GM12878 (cell line): Measurements from ENCODE around the gene EMC6. TPM values are rescaled to one million over a fixed set of nuclear protein-coding genes. Genes with fewer than 3 reads are reported as not detected.

ENCODE experiments used
- ATAC-seq: fragments of 200-7000 bp; cut with Tn5 transposase; 3 replicates; pipeline ENCODE4 v1.9.1; 2020; ENCODE audit warnings: mild to moderate bottlenecking, moderate library complexity
- BruUV-seq: library from RNA; stranded (reverse); fragments of 400-500 nt; replicated peaks from 2 replicates; lab custom pipeline; 2021; lab: Mats Ljungman, UMichigan
- CTCF ChIA-PET: fragments of 300-600 bp; sonication (Branson Sonifier 250); formaldehyde crosslinking; extraction: SDS; loops from one replicate; lab custom pipeline; 2021; ENCODE audit warnings: inconsistent platforms; lab: Yijun Ruan, JAX
- POLR2A ChIA-PET: fragments of 350-600 bp; formaldehyde crosslinking; extraction: SDS; loops from one replicate; lab custom pipeline; 2021; ENCODE audit warnings: inconsistent platforms; lab: Charles Lee
- RAD21 ChIA-PET: fragments of 300-600 bp; sonication (Branson Sonifier 250); formaldehyde crosslinking; loops from one replicate; lab custom pipeline; 2023; ENCODE audit warnings: antibody characterized with exemption; ENCODE audit not compliant: unreplicated experiment; lab: Charles Lee
- SMC1A ChIA-PET: fragments of 300-600 bp; sonication (Branson Sonifier 250); formaldehyde crosslinking; loops from one replicate; lab custom pipeline; 2023; ENCODE audit not compliant: unreplicated experiment, uncharacterized antibody; lab: Charles Lee
- DNase-seq: peaks from one replicate; pipeline ENCODE4 v3.0.0-alpha.2; 2011; ENCODE audit warnings: low read depth, low spot score
- FAIRE-seq: peaks from 3 replicates; lab custom pipeline; 2011; peaks lifted over from hg19 to GRCh38; lab: Jason Lieb, UNC
- H2AFZ ChIP-seq: 2 replicates; pipeline ENCODE4 v1.6.0; 2011; ENCODE audit warnings: low read depth, low read length, control low read depth; ENCODE audit not compliant: control insufficient read depth
- H3K27ac ChIP-seq: 2 replicates; pipeline ENCODE4 v1.5.1; 2011; ENCODE audit warnings: control low read depth; ENCODE audit not compliant: control insufficient read depth, insufficient read depth
- H3K27me3 ChIP-seq, 2 experiments: replicated peaks in 1 of 2; 2 replicates each; pipeline versions ENCODE4 v1.6.0 to v1.6.1; 2011; ENCODE audit warnings: low read length in 1 of 2; ENCODE audit not compliant: control insufficient read depth in 2 of 2, insufficient read depth in 2 of 2
- H3K36me3 ChIP-seq, 2 experiments: 2 replicates each; pipeline ENCODE4 v1.5.1; 2011; ENCODE audit warnings: low read length in 1 of 2; ENCODE audit not compliant: control insufficient read depth in 2 of 2, insufficient read depth in 2 of 2
- H3K4me1 ChIP-seq: 2 replicates; pipeline ENCODE4 v1.6.1; 2011; ENCODE audit warnings: mild to moderate bottlenecking, low read length, moderate library complexity, mixed read lengths; ENCODE audit not compliant: control insufficient read depth, insufficient read depth
- H3K4me2 ChIP-seq: 2 replicates; pipeline ENCODE4 v1.6.0; 2011; ENCODE audit warnings: control low read depth; ENCODE audit not compliant: control insufficient read depth, insufficient read depth
- H3K4me3 ChIP-seq: fragments of 200-600 bp; sonication (generic); 2 replicates; pipeline ENCODE4 v1.5.1; 2016
- H3K79me2 ChIP-seq: 2 replicates; pipeline ENCODE4 v1.6.0; 2011; ENCODE audit warnings: low read length; ENCODE audit not compliant: control insufficient read depth, insufficient read depth
- H3K9ac ChIP-seq: 2 replicates; pipeline ENCODE4 v1.8.0; 2011; ENCODE audit warnings: low read length, control low read depth, mixed read lengths; ENCODE audit not compliant: control insufficient read depth, insufficient read depth
- H3K9me3 ChIP-seq: replicated peaks from 3 replicates; pipeline ENCODE4 v1.5.1; 2011; ENCODE audit warnings: mild to moderate bottlenecking, low read length; ENCODE audit not compliant: control insufficient read depth, insufficient read depth
- H4K20me1 ChIP-seq: 2 replicates; pipeline ENCODE4 v1.6.0; 2011; ENCODE audit not compliant: control insufficient read depth, insufficient read depth
- ATF7 ChIP-seq: fragments of 450-650 bp; IDR thresholded peaks from 2 replicates; pipeline ENCODE4 v1.6.1; 2016; ENCODE audit warnings: low read depth, mild to moderate bottlenecking
- CBFB ChIP-seq: IDR thresholded peaks from 2 replicates; pipeline ENCODE4 v1.6.1; 2016; ENCODE audit warnings: antibody characterized with exemption, low read depth
- CHD1 ChIP-seq: IDR thresholded peaks from 2 replicates; pipeline ENCODE4 v1.6.1; 2012; ENCODE audit warnings: low read depth, low read length, improper control_type of control experiment
- HCFC1 ChIP-seq: fragments of 150-350 bp; IDR thresholded peaks from 2 replicates; pipeline ENCODE4 v1.6.1; 2014; ENCODE audit warnings: low read length
- NR2F1 ChIP-seq: fragments of 450-650 bp; conservative IDR thresholded peaks from 2 replicates; pipeline ENCODE4 v1.6.1; 2017; ENCODE audit warnings: mild to moderate bottlenecking
- PKNOX1 ChIP-seq: fragments of 450-650 bp; IDR thresholded peaks from 2 replicates; pipeline ENCODE4 v1.6.1; 2016; ENCODE audit warnings: mild to moderate bottlenecking
- TBL1XR1 ChIP-seq: IDR thresholded peaks from 2 replicates; pipeline ENCODE4 v1.6.1; 2012; ENCODE audit warnings: low read depth, low read length, improper control_type of control experiment
- TCF3 ChIP-seq: IDR thresholded peaks from 2 replicates; pipeline ENCODE4 v1.6.1; 2012; ENCODE audit warnings: low read depth, mild to moderate bottlenecking, low read length, borderline replicate concordance; ENCODE audit not compliant: insufficient read depth
- WGBS: methylation state at CpG from one replicate; pipeline ENCODE4 v1.1.6; 2016; ENCODE audit warnings: low lambda C conversion rate; ENCODE audit not compliant: insufficient replicate concordance, insufficient coverage; ENCODE audit errors: missing lambda C conversion rate; 5-methylcytosine and 5-hydroxymethylcytosine counted together
- in situ Hi-C: fragments of 300-500 bp; cut with MboI; formaldehyde crosslinking; loops from 9 replicates; pipeline ENCODE4 v1.14.3; 2018; ENCODE audit warnings: mixed read lengths
- intact Hi-C: fragments of 100-400 bp; cut with micrococcal nuclease; formaldehyde crosslinking; loops from one replicate; pipeline ENCODE4 v1.14.2; 2022; ENCODE audit not compliant: unreplicated experiment
- polyA plus RNA-seq, 11 experiments: library from polyadenylated mRNA; depleted of rRNA in 4 of 11; unstranded in 6 of 11; stranded (reverse) in 5 of 11; fragments of >200 nt; fragmentation: Nextera tagmentation in 4 of 11; fragmentation: Illumina TruSeq in 1 of 11; extraction: Ambion mirVana in 4 of 11; extraction: Trizol in 1 of 11; gene quantifications; 1 replicate in 1 of 11; 2 replicates in 10 of 11; pipeline versions ENCODE4 v1.2.1 to v1.2.3, GENCODE V29; 2011 to 2016; ENCODE audit warnings: inconsistent platforms in 2 of 11, missing spikeins in 2 of 11, low read depth in 1 of 11
- total RNA-seq, 4 experiments: library from RNA; depleted of rRNA in 3 of 4; stranded (reverse); fragments of >200 nt in 3 of 4; fragmentation: Illumina TruSeq in 1 of 4; extraction: Trizol in 1 of 4; gene quantifications; 2 replicates each; pipeline versions ENCODE4 v1.2.1 to v1.2.3, GENCODE V29; 2013 to 2021
- TF ChIP-seq, protein P1 (sequence below): IDR thresholded peaks from 2 replicates; pipeline ENCODE4 v1.6.1; 2011; ENCODE audit warnings: low read depth, low read length, improper control_type of control experiment, borderline replicate concordance
- TF ChIP-seq, protein P2 (sequence below): IDR thresholded peaks from 2 replicates; pipeline ENCODE4 v1.6.1; 2012; ENCODE audit warnings: low read depth, low read length, improper control_type of control experiment

The EMC6 gene
- total and polyA plus RNA-seq, 10 of the 15 experiments (the other 5 are each of a cell fraction or from before 2014, with no cell fraction given) = 5.1 to 172 (median 35.9) TPM

GRCh38 chr17:3699951-3700350, 31.3 kb downstream of the EMC6 start:
- DNase-seq (no peak), FAIRE-seq (no peak), ATAC-seq (no peak)
- CTCF ChIA-PET = no interaction called here
- Histone ChIP-seq H3K27ac (no peak overlapping the region), H3K27me3 (no peaks in the 10 kb centered on the region), H3K4me2 (no peak overlapping the region), H3K9me3 (peaks cover 15% of the 10 kb centered on the region; the same call in 2 of the 3 replicates), H3K36me3 (no peaks in the 10 kb centered on the region), H3K4me1 (peaks cover 13% of the 10 kb centered on the region), H3K4me3 (no peak overlapping the region), H4K20me1 (no peaks in the 10 kb centered on the region), H3K9ac (no peak overlapping the region), H3K79me2 (peaks cover 3% of the 10 kb centered on the region), H2AFZ (no peak overlapping the region)
- SMC1A ChIA-PET = no interaction called here
- TF ChIP-seq TCF3 (no peak), NR2F1 (no peak), HCFC1 (no peak), TBL1XR1 (no peak), ATF7 (no peak), CHD1 (no peak), CBFB (no peak), PKNOX1 (no peak)
- TF ChIP-seq, protein P1, sequence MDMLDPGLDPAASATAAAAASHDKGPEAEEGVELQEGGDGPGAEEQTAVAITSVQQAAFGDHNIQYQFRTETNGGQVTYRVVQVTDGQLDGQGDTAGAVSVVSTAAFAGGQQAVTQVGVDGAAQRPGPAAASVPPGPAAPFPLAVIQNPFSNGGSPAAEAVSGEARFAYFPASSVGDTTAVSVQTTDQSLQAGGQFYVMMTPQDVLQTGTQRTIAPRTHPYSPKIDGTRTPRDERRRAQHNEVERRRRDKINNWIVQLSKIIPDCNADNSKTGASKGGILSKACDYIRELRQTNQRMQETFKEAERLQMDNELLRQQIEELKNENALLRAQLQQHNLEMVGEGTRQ = no peak
- TF ChIP-seq, protein P2, sequence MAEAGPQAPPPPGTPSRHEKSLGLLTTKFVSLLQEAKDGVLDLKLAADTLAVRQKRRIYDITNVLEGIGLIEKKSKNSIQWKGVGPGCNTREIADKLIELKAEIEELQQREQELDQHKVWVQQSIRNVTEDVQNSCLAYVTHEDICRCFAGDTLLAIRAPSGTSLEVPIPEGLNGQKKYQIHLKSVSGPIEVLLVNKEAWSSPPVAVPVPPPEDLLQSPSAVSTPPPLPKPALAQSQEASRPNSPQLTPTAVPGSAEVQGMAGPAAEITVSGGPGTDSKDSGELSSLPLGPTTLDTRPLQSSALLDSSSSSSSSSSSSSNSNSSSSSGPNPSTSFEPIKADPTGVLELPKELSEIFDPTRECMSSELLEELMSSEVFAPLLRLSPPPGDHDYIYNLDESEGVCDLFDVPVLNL = no peak
- RAD21 ChIA-PET = no interaction called here
- WGBS = 67% methylated on average over 4 of the region's 4 CpGs
- intact Hi-C loops (no loop called here), in situ Hi-C loops (loop anchor here (25.0 kb wide), 1 partner anchor 1512 kb away; no protein-coding TSS in a partner anchor)
- POLR2A ChIA-PET = no interaction called here
- no TSS peak for BruUV-seq
